ENCODE results near the gene CTSS. TPM values are rescaled to one million over a fixed set of nuclear protein-coding genes. Genes with fewer than 3 reads are reported as not detected.

The CTSS gene
- total and polyA plus RNA-seq, 2 experiments from 2014 or later = not detected

- no peak for TF ChIP-seq ETS1 (IDR thresholded peaks at IDR 0.05)
- TF ChIP-seq EZH2 (IDR thresholded peaks at IDR 0.05; ENCODE audit: low read depth, unreplicated experiment) = no peak
- no peak for TF ChIP-seq STAT1 (IDR thresholded peaks at IDR 0.05; ENCODE audit: unreplicated experiment)
- TF ChIP-seq POLR2AphosphoS5 (IDR thresholded peaks at IDR 0.05; ENCODE audit: low read depth) = no peak
- TF ChIP-seq EZH2phosphoT487 (IDR thresholded peaks at IDR 0.05; ENCODE audit: unreplicated experiment) = no peak
- no peak for TF ChIP-seq CTCF (conservative IDR thresholded peaks at IDR 0.05; ENCODE audit: low read depth in 2 of 2)
- no peak for TF ChIP-seq JUNB (IDR thresholded peaks at IDR 0.05; ENCODE audit: unreplicated experiment)
These were observed 45.5 kb downstream of the CTSS start (continued) for GRCh38 chr1:150720098-150720497.

DNA sequence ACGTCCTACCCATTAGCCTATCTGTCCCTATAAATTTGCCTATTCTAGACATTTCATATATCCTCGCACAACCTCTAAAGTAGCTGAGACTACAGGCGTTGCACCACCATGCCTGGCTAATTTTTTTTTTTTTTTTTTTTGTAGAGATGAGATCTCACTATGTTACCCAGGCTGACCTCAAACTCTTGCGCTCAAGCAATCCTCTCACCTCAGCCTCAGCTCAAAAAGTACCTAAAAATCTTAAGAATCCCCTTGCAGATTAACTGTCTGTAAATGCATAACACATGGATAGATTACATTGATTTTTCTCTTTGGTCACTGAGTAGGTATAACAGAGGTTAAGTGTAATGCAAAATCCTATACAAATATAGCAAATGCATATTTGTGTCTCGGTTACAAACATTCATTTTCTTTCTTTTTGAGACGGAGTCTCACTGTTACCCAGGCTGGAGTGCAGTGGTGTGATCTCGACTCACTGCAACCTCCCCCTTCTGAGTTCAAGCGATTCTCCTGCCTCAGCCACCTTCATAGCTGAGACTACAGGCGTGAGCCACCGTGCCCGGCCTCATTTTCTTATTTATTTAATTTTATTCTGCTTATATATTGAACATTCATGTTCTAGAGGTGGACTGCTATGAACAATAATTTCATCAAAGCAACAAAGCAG, 47.2 kb downstream of the CTSS start:
- Mint-ChIP-seq H3K4me3 (no peak overlapping the region), H3K9me3 (no peaks in the 10 kb centered on the region), H3K36me3 (ENCODE audit: low read depth) (no peaks in the 10 kb centered on the region), H3K27ac (no peak overlapping the region), H3K27me3 (ENCODE audit: insufficient read depth, low read depth, poor library complexity) (no peaks in the 10 kb centered on the region), H3K4me1 (peaks cover 1% of the 10 kb centered on the region; the same call in 1 of the 3 replicates)
- Histone ChIP-seq H3K27me3 (ENCODE audit: insufficient read depth) (no peaks in the 10 kb centered on the region), H3F3A (replicated peaks; ENCODE audit: low read depth) (no peaks in the 10 kb centered on the region), H3K4me2 (no peak overlapping the region), H3K36me3 (ENCODE audit: insufficient read depth) (no peaks in the 10 kb centered on the region), H3K9me2 (ENCODE audit: insufficient read depth) (no peaks in the 10 kb centered on the region), H4K20me1 (replicated peaks; ENCODE audit: insufficient read depth) (no peaks in the 10 kb centered on the region), H3K79me2 (replicated peaks; ENCODE audit: insufficient read depth) (no peaks in the 10 kb centered on the region), H3K4me1 (ENCODE audit: insufficient read depth) (0 out of 2 replicates have a peak, but pooled peaks cover 4% of the 10 kb centered on the region), H3K27ac (ENCODE audit: low read depth) (no peak overlapping the region), H3K4me3 (no peak overlapping the region), H2AFZ (peak overlapping the region; percentile 58)
- no peak for DNase-seq (ENCODE audit: low spot score)
- ATAC-seq = no peak
- TF ChIP-seq CREB1 (CRISPR knock-in tag; IDR thresholded peaks at IDR 0.05; ENCODE audit: low read depth) (no peak), ETS1 (IDR thresholded peaks at IDR 0.05) (no peak), EZH2phosphoT487 (IDR thresholded peaks at IDR 0.05; ENCODE audit: unreplicated experiment) (no peak), JUNB (IDR thresholded peaks at IDR 0.05; ENCODE audit: unreplicated experiment) (no peak), POLR2AphosphoS5 (IDR thresholded peaks at IDR 0.05; ENCODE audit: low read depth) (no peak), NANOG (IDR thresholded peaks at IDR 0.05; ENCODE audit: borderline replicate concordance) (no peak)
- TF ChIP-seq, protein P1, sequence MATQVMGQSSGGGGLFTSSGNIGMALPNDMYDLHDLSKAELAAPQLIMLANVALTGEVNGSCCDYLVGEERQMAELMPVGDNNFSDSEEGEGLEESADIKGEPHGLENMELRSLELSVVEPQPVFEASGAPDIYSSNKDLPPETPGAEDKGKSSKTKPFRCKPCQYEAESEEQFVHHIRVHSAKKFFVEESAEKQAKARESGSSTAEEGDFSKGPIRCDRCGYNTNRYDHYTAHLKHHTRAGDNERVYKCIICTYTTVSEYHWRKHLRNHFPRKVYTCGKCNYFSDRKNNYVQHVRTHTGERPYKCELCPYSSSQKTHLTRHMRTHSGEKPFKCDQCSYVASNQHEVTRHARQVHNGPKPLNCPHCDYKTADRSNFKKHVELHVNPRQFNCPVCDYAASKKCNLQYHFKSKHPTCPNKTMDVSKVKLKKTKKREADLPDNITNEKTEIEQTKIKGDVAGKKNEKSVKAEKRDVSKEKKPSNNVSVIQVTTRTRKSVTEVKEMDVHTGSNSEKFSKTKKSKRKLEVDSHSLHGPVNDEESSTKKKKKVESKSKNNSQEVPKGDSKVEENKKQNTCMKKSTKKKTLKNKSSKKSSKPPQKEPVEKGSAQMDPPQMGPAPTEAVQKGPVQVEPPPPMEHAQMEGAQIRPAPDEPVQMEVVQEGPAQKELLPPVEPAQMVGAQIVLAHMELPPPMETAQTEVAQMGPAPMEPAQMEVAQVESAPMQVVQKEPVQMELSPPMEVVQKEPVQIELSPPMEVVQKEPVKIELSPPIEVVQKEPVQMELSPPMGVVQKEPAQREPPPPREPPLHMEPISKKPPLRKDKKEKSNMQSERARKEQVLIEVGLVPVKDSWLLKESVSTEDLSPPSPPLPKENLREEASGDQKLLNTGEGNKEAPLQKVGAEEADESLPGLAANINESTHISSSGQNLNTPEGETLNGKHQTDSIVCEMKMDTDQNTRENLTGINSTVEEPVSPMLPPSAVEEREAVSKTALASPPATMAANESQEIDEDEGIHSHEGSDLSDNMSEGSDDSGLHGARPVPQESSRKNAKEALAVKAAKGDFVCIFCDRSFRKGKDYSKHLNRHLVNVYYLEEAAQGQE (IDR thresholded peaks at IDR 0.05; ENCODE audit: unreplicated experiment) = no peak

All from GM23338 (cell line).